HepG2 (cell line): ENCODE measurements around the gene RNU5B-1. TPM values are rescaled to one million over a fixed set of nuclear protein-coding genes. Genes with fewer than 3 reads are reported as not detected.

Experiments used
- CCDC6 ChIP-seq: sonication (generic); formaldehyde crosslinking; IDR thresholded peaks from 2 replicates; pipeline ENCODE4 v1.8.1; 2022; ENCODE audit warnings: mild to moderate bottlenecking, missing genetic modification reagents, moderate library complexity
- CTCF ChIP-seq: sonication (generic); formaldehyde crosslinking; IDR thresholded peaks from 2 replicates; pipeline ENCODE4 v1.5.0; 2020; ENCODE audit warnings: mild to moderate bottlenecking, missing genetic modification reagents, moderate library complexity
- ESRRA ChIP-seq: sonication (generic); formaldehyde crosslinking; IDR thresholded peaks from 2 replicates; pipeline ENCODE4 v1.5.1; 2020; ENCODE audit warnings: mild to moderate bottlenecking, low read depth, missing genetic modification reagents
- ETS1 ChIP-seq: sonication (generic); formaldehyde crosslinking; IDR thresholded peaks from 2 replicates; pipeline ENCODE4 v1.4.0; 2020; ENCODE audit warnings: missing genetic modification reagents
- FOXA3 ChIP-seq: IDR thresholded peaks from 2 replicates; pipeline ENCODE4 v1.6.1; 2016; ENCODE audit warnings: missing genetic modification reagents, missing compliant biosample characterization
- GMEB1 ChIP-seq: sonication (generic); formaldehyde crosslinking; IDR thresholded peaks from 2 replicates; pipeline ENCODE4 v1.5.1; 2020; ENCODE audit warnings: missing genetic modification reagents, mild to moderate bottlenecking, borderline replicate concordance
- HNF1A ChIP-seq, 2 experiments: sonication (generic) in 1 of 2; formaldehyde crosslinking in 1 of 2; IDR thresholded peaks; 2 replicates each; pipeline versions ENCODE4 v1.4.0 to v1.6.1; 2016 to 2020; ENCODE audit warnings: borderline replicate concordance in 1 of 2, low read depth in 1 of 2, mild to moderate bottlenecking in 1 of 2, missing genetic modification reagents in 1 of 2
- JUN ChIP-seq: sonication (generic); formaldehyde crosslinking; IDR thresholded peaks from 2 replicates; pipeline ENCODE4 v1.4.0; 2020; ENCODE audit warnings: mild to moderate bottlenecking, missing genetic modification reagents
- MATR3 ChIP-seq: sonication (generic); formaldehyde crosslinking; IDR thresholded peaks from 2 replicates; pipeline ENCODE4 v1.4.0; 2020; ENCODE audit warnings: missing genetic modification reagents
- MIXL1 ChIP-seq: IDR thresholded peaks from 2 replicates; pipeline ENCODE4 v1.6.1; 2016
- NR2C2 ChIP-seq: sonication (generic); formaldehyde crosslinking; IDR thresholded peaks from 2 replicates; pipeline ENCODE4 v1.4.0; 2020; ENCODE audit warnings: missing genetic modification reagents, mild to moderate bottlenecking, moderate library complexity, borderline replicate concordance
- PPARG ChIP-seq: conservative IDR thresholded peaks from 2 replicates; pipeline ENCODE4 v1.6.1; 2016; ENCODE audit warnings: missing biosample characterization, missing genetic modification reagents
- SOX5 ChIP-seq: IDR thresholded peaks from 2 replicates; pipeline ENCODE4 v1.6.1; 2016; ENCODE audit warnings: borderline replicate concordance
- SP4 ChIP-seq: sonication (generic); formaldehyde crosslinking; IDR thresholded peaks from 2 replicates; pipeline ENCODE4 v1.8.1; 2023; ENCODE audit warnings: mild to moderate bottlenecking, missing genetic modification reagents
- ZBTB7B ChIP-seq: sonication (generic); formaldehyde crosslinking; IDR thresholded peaks from 2 replicates; pipeline ENCODE4 v1.4.0; 2020; ENCODE audit warnings: missing genetic modification reagents
- ZEB1 ChIP-seq: IDR thresholded peaks from 2 replicates; pipeline ENCODE4 v1.6.1; 2012; ENCODE audit warnings: mild to moderate bottlenecking, low read depth, inconsistent platforms; ENCODE audit not compliant: insufficient replicate concordance
- ZNF12 ChIP-seq: sonication (generic); formaldehyde crosslinking; IDR thresholded peaks from 2 replicates; pipeline ENCODE4 v1.5.0; 2020; ENCODE audit warnings: missing genetic modification reagents
- ZNF20 ChIP-seq: sonication (generic); formaldehyde crosslinking; IDR thresholded peaks from 2 replicates; pipeline ENCODE4 v1.4.0; 2020; ENCODE audit warnings: mild to moderate bottlenecking, moderate library complexity, missing genetic modification reagents
- ZNF224 ChIP-seq: sonication (generic); formaldehyde crosslinking; IDR thresholded peaks from 2 replicates; pipeline ENCODE4 v1.5.0; 2020; ENCODE audit warnings: mild to moderate bottlenecking, missing genetic modification reagents
- ZNF670 ChIP-seq: sonication (generic); formaldehyde crosslinking; IDR thresholded peaks from 2 replicates; pipeline ENCODE4 v1.8.0; 2022; ENCODE audit warnings: mild to moderate bottlenecking, missing genetic modification reagents, borderline replicate concordance
- ZSCAN12 ChIP-seq: sonication (generic); formaldehyde crosslinking; IDR thresholded peaks from 2 replicates; pipeline ENCODE4 v1.9.0; 2021; ENCODE audit warnings: mild to moderate bottlenecking, missing genetic modification reagents
- ZSCAN31 ChIP-seq: sonication (generic); formaldehyde crosslinking; IDR thresholded peaks from 2 replicates; pipeline ENCODE4 v1.5.0; 2020; ENCODE audit warnings: low read depth, mild to moderate bottlenecking, missing genetic modification reagents
- polyA plus RNA-seq, 8 experiments: library from polyadenylated mRNA; depleted of rRNA in 3 of 8; stranded (reverse) in 7 of 8; unstranded in 1 of 8; fragments of >200 nt; fragmentation: Illumina TruSeq in 4 of 8; extraction: Trizol in 4 of 8; gene quantifications; 2 replicates each; pipeline versions ENCODE4 v1.2.1 to v1.2.3, GENCODE V29; 2011 to 2016; ENCODE audit warnings: low read depth in 4 of 8, missing spikeins in 1 of 8, mixed read lengths in 1 of 8; ENCODE audit not compliant: insufficient read depth in 1 of 8
- total RNA-seq, 5 experiments: library from RNA; depleted of rRNA; stranded (reverse); fragments of >200 nt; fragmentation: Illumina TruSeq; extraction: Trizol; gene quantifications; 2 replicates each; pipeline ENCODE4 v1.2.3, GENCODE V29; 2016; ENCODE audit warnings: low read depth in 1 of 5

The RNU5B-1 gene
- total and polyA plus RNA-seq, 2 of the 13 experiments (the other 11 are each of a cell fraction or from before 2014, with no cell fraction given), result 1,646 TPM; not detected in 1

GRCh38 chr15:65312400-65312916 lies 8.0 kb downstream of the RNU5B-1 start (continued):
- TF ChIP-seq NR2C2 (peak; percentile 71; the same call in 1 of the 2 replicates), ETS1 (no peak), CTCF (CRISPR knock-in tag) (peak; percentile 48), GMEB1 (CRISPR knock-in tag) (no peak), ESRRA (CRISPR knock-in tag) (peak; percentile 82; the same call in 1 of the 2 replicates), ZSCAN12 (CRISPR knock-in tag) (no peak), ZNF224 (CRISPR knock-in tag) (no peak), MATR3 (CRISPR knock-in tag) (no peak), ZSCAN31 (CRISPR knock-in tag) (no peak), ZNF12 (CRISPR knock-in tag) (no peak), JUN (CRISPR knock-in tag) (no peak), HNF1A (IDR thresholded peaks at IDR 0.05; ENCODE audit: low read depth) (no peak), HNF1A (CRISPR knock-in tag; IDR thresholded peaks at IDR 0.05; ENCODE audit: borderline replicate concordance) (peak; percentile 48; the same call in 1 of the 2 replicates), ZEB1 (no peak), ZNF20 (CRISPR knock-in tag) (no peak), PPARG (CRISPR knock-in tag) (peak; percentile 17; the same call in 1 of the 2 replicates), SP4 (CRISPR knock-in tag) (no peak), FOXA3 (CRISPR knock-in tag) (peak; percentile 42), SOX5 (peak; percentile 11; the same call in 1 of the 2 replicates), MIXL1 (CRISPR knock-in tag) (peak; percentile 84; the same call in 1 of the 2 replicates), CCDC6 (CRISPR knock-in tag) (no peak), ZBTB7B (CRISPR knock-in tag) (peak; percentile 92), ZNF670 (0 out of 2 replicates have a peak, but pooled peaks have one; percentile 29)
